DMS153 treated with DMSO at 0.1 percent for 48 hours (cell line): ENCODE data around the gene NOXO1.

ENCODE experiments used
- DNase-seq: peaks from one replicate; lab custom pipeline; 2025; ENCODE audit not compliant: unreplicated experiment; lab: John Stamatoyannopoulos, UW

The NOXO1 gene

DNA sequence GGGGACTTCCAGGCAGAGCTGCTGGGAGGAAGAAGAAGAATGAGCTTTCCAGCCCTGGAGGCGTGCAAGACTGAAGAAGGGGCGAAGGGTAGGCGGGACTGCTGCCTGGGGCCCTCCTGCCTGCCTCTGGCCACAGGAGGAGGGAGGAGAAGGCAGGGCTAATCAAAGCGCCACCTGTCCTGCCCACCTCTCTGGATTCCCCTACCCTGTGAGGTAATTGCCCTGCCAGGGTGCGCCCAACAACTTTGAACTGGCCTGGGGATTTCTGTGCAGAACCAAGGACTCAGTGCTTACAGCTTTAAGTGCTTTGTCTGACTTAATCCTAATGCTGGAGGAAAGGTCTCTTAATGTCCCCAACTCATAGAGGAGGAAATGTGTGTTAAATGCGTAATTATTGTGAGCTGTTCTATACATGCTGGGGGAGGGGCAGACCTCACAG is at the start of gene NOXO1:
Gene NOXO1 (minus strand): TSS at position 72 of the 439 bp plus-strand sequence. CDS start 290 bp downstream, outside the sequence.
- no peak for DNase-seq

DNA sequence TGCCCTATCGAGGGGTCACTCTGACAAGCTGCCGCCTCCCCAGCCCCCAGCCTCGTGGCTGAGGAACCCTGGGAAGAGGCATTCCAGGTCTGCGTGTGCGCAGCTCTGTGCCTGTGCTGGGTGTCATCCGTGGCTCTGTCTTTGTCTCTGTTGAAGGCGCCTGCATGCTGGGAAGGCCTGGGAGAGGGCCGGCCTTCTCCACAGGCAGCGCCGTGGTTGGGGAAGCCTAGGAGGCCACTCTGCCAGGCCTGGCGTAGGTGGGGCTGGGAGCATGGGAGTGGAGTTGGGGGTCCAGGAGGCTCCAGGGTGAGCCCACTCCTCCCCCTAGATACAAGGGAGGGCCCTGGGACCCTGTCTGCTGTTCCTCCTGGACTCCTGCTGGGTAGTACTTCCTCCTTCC is 48.8 kb upstream of the NOXO1 start:
- DNase-seq = no peak

DNA sequence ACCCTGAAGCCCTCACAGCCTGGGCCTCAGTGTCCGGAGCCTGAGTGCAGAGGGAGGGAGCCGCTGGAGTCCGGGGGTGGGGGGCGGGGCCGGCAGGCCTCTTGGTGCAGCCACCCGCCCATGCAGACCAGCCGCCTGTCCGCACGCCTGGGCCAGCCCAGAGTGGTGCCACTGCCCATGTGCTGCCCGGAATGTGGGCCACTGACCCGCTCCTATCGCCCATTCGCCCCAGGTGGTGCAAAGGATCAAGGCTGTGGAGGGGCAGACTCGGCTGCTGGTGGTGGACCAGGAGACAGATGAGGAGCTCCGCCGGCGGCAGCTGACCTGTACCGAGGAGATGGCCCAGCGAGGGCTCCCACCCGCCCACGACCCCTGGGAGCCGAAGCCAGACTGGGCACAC is 48.1 kb upstream of the NOXO1 start:
- DNase-seq = no peak

- no peak for DNase-seq
These were observed 47.5 kb upstream of the NOXO1 start for GRCh38 chr16:2028620-2029220.

DNA sequence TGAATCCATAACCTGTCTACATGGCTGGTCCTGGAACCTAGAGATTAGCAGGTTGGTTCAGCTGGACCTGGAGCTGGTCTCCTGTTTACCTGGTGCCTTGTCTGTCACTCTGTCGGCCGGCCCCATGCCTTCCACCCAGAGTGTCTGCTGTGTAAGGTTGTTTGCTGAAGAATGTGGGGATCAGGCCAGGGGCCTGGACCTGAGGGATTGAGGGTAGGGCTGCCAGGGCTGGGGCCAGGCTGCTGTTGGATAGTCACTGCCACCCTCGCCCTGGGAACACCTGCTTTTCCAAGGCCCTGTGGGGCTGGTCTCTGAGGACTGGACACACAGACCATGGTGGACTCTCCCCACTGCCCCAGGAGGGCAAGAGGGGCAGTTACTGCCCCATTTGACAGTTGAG is 46.9 kb upstream of the NOXO1 start:
- no peak for DNase-seq

DNA sequence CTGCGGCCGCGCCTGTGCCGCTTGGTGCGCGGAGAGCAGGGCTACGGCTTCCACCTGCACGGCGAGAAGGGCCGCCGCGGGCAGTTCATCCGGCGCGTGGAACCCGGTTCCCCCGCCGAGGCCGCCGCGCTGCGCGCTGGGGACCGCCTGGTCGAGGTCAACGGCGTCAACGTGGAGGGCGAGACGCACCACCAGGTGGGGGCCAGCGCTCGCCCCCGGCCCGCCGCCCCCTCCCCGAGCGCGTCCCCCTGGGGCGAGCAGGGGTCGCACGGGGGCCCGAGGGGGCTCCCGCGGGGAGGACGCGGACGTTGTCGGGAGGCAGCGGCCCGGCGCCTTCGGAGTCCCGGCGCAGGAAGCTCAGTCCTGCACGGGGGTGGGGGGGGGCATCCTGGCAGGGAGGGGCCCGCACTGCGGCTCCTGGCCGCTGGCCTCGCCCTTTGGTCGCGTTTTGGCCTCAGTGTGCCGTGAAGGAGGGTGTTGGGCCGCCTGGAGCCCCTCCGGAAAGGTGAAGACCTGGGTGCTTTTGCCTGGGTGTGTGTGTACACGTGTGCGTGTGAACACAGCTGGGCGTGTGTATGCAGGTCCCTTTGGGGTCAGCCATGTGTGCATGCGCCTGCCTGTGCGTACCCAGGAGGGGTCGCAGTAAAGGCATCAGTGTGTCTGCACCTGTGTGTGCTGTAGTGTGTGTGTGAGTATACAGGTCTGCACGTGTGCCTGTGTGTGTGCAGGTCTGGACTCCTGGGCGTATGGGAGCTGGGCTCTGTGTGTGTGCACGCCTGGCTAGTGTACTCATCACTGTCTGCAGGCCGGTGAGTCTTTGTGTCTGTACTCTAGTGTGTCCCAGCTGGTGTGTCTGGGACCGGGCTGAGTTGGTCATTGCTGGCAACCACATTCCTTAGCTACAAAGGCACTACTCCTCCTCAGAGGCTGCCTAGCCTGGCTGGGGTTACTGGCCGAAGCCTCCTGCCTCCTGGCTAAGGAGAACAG is 46.0 kb upstream of the NOXO1 start:
- no peak for DNase-seq

GRCh38 chr16:2026461-2027023 is 45.3 kb upstream of the NOXO1 start, which contains the start of gene NHERF2:
Gene NHERF2 (plus strand): TSS chr16:2026902. CDS start chr16:2027006, 104 bp downstream.
- DNase-seq = no peak

GRCh38 chr16:2025878-2026460 is 44.7 kb upstream of the NOXO1 start:
- no peak for DNase-seq

GRCh38 chr16:2025251-2025650 is 44.0 kb upstream of the NOXO1 start:
- no peak for DNase-seq

GRCh38 chr16:2024032-2024420 is 42.8 kb upstream of the NOXO1 start:
- DNase-seq = no peak

DNA sequence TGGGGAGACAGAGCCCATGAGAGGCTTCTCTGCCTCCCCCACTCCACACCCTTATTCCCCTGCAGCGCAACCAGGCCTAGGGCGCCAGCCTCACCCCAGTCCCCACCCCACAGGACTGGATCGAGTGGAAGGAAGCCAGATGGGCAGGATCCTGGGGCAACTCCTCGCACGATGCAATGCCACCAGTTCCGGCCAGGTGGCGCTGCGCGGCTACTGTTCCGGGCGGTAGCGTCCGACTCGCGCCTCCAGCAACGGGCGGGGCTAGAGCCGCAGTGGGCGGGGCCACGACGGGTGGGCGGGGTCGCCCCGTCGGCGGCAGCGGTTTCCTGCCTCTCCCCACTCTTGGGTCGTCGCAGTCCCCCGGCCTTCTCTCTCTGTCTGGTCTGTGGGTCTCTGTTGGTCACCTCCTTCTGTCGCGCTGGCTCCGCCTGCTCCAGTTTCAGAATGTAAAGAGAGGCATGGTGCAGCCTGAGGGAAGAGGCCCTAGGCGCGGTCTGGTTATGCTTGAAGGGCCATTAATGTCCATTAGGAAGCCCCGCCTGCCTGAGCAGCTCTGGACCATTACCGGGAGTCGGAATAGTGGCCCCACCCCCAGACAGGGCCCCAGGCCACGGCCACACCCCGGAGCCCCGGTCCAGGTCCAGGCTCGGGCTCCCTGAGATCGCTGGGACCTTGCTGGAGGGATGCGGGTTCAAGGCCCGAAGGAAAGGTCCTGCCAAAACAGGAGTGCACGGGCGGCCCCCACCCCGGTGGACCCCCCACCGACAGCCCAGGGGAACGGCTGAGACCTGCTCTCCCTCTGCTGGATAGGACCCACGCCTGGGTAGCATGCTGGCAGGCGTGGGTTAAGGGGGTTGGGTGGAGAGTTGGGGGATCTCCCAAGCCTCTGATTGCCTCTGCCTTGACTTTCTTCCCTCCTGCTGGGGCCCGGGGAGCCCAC is 42.1 kb upstream of the NOXO1 start:
- DNase-seq = peak; percentile 88

GRCh38 chr16:2022723-2023091 is 41.4 kb upstream of the NOXO1 start:
- no peak for DNase-seq

- DNase-seq = no peak
These were observed 38.9 kb upstream of the NOXO1 start for GRCh38 chr16:2019921-2020831.

DNA sequence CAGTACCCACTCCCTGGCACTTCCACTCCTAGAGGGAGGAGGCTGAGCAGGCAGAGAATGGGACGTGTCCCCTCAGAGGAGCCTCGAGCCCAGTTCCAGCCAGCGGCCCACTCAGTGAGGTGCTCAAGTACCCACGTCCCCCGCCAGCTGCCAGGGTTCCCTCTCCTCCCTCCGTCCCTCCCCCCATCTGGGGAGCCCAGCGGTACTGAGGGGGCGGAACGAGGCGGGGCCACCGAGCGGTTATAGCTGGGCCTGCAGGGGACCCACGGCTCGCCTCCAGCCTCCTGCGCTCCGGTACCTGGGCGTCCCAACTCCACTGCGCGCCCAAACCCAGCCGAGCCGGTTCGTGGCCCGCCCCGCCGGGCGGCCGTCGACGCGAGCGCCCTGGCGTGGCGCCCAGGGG is 38.2 kb upstream of the NOXO1 start, which contains the start of gene NPW:
Gene NPW (plus strand): TSS at position 268 of the 403 bp plus-strand sequence.
- DNase-seq = no peak

DNA sequence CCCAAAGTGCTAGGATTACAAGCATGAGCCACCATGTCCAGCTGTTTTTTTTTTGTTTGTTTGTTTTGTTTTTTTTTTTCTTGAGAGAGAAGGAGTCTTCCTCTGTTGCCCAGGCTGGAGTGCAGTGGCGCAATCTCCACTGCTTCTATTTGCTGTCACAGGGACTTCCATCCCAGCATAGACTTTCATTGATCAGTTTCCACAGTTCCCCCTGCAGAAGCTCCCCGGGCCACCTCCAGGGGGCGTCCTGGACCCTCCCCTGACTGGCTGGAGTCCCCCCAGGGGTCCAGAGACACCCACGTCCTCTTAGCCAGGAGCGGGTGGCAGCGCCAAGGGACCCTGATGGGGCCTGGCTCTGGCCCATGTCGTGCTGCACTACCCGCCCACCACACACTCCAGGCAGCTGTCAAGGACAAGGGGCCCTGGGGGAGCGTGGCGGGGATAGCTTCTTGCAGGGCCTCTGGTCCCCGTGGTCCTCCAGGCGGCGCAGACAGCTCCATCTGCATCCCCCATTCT is 35.2 kb upstream of the NOXO1 start:
- no peak for DNase-seq

DNA sequence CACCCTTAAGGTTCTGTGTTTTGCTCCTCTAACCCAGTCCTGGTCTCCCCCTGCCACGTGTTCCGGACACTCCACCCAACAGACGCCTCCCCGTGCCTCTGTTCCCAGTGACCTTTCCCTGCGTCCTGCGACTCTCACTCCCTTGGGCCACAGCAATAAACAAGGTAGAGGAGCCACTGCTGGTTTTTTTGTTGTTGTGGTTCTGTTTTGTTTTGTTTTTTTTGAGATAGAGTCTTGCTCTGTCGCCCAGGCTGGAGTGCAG is 34.6 kb upstream of the NOXO1 start:
- DNase-seq = no peak

GRCh38 chr16:2015117-2015946 is 34.1 kb upstream of the NOXO1 start:
- DNase-seq = no peak

GRCh38 chr16:2013527-2013926 is 32.3 kb upstream of the NOXO1 start:
- DNase-seq = no peak
